GM19239 (cell line): Measurements from ENCODE around the gene PPP2R2D.
"Not testable (repeated sequence)": the region's sequence is repeated elsewhere in the genome, so short reads cannot be mapped to it uniquely, and the experiment has no call there.

Source experiments
- DNase-seq: peaks from one replicate; pipeline ENCODE4 v3.0.0; 2011; ENCODE audit warnings: low spot score; ENCODE audit not compliant: insufficient read length
- FAIRE-seq: peaks from 2 replicates; lab custom pipeline; 2011; peaks lifted over from hg19 to GRCh38; lab: Jason Lieb, UNC

PPP2R2D gene

DNA sequence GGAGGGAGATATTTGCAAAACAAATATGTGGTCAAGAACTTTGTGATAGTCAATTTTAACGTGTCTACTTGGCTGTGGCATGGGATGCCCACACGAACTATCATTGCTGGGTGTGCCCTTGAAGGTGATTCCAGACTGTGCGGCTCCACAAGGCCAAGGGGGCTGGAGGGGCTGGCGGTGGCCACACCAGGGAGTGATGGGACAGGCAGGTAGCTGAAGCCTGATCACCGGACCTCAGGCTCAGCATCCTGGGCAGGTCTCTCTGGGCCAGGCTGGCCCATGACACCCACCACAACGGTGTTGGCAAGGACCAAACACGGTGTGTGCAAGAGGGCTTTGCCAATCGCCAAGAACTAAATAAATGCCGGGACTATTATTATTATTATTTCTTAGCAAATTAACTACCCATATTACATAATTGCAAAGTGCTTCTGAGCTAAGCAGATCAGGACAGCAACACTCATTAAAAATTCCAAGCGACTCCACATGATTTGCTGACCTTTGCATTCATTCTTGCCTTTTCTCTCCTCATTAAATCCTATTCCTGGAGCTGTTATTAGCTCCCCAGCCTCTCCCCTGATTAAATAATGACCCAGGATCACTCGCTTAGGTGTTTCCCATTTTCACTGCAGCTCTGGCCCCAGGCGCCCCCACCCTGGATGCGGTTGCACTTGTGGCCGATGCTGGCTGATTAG, 35.4 kb upstream of the PPP2R2D start:
- no peak for FAIRE-seq
- no peak for DNase-seq

GRCh38 chr10:131866673-131867072, 34.1 kb upstream of the PPP2R2D start:
- DNase-seq (no peak), FAIRE-seq (no peak)

DNA sequence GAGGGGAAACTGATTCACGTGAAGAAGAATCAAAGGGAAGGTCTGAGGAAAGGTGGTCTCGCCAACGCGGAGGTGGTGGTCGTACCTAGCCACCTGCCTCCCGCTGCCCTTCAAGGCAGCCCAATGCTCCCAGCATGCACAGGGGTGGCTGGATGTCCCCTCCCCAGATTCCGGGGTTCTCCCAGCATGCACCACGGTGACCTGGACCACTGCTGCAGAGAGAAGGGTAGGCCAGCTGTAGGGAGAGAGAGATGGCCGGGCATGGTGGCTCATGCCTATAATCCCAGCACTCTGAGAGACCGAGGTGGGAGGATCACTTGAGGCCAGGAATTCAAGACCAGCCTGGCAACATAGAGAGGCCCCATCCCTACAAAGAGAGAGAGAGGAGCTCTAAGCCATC, 32.4 kb upstream of the PPP2R2D start:
- no peak for FAIRE-seq
- DNase-seq: no peak

GRCh38 chr10:131869344-131869743, 31.5 kb upstream of the PPP2R2D start:
- no peak for FAIRE-seq
- no peak for DNase-seq

- FAIRE-seq: no peak
- no peak for DNase-seq
These were observed 30.4 kb upstream of the PPP2R2D start for GRCh38 chr10:131870411-131870810.

- DNase-seq: no peak
- no peak for FAIRE-seq
These were observed 29.8 kb upstream of the PPP2R2D start for GRCh38 chr10:131870831-131871672.

DNA sequence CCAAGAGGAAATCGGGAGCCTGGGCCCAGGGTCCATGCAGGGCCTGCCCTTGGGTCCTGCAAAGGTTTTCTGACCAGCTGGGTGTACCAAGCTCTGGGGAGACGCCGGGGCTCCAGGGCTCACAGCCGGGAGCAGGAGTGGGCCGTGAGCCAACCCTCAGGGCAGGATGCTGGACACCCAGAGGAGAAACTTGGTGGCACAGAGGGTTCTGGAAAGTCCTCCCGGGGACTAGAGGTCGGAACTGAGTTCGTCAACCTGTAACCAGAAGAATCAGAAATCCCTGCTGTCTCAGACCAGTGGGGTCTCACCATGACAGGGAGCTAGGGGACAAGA, 29.2 kb upstream of the PPP2R2D start:
- no peak for FAIRE-seq

GRCh38 chr10:131872011-131872826, 28.6 kb upstream of the PPP2R2D start:
- FAIRE-seq (no peak), DNase-seq (no peak)

More for the DNA sequence above, 29.2 kb upstream of the PPP2R2D start:
- DNase-seq: no peak

DNA sequence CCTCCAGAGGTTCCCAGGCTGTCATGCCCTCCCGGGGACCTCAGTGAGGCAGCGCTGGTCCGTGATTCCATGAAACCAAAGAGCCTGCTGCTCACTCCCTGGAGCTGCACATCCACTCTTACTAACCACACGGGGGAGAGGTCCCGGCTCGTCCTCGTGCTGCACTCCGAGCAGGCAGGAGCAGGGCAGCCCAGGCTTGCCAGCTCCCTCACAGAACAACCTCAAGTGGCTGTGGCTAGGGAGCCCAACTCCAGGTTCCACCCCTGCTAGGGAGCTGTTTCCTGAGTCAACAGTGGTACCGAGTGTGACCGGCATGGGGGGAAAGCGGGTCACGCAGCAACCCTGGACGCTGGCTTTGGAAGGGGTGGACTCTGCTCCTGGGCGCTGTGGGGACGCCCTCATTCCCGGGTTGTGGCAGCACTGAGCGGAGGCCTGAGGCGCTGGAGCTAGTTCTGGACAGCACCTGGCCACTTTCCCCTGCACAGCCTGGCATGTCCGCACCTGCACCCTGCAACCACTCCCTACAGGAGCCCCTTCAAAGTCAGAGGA, 27.9 kb upstream of the PPP2R2D start:
- DNase-seq: no peak

DNA sequence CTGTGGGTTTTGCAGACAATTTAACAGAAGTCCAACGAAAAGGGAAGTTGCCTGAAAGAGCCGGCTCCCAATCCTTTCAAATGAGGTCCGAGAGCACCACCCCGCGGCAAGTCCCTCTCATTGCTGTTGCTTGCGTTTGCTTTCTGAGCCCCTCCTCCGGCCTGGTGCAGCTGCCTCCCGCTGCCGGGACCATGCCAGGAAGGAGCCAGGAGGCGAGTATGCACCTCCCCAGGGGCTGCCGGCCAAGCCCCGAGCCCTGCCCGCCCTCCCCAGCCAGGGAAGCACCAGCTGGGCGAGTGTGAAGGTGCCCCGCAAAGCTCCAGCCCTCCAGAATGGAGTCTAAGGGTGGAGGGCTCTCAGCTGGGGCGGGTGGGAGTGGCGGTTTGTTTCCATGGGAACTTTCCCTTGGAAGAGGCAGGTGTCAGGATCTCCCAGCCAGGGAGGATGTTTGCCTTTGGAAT, 25.8 kb upstream of the PPP2R2D start:
- FAIRE-seq (no peak), DNase-seq (peak; percentile 85)

More for the DNA sequence above, 27.9 kb upstream of the PPP2R2D start:
- FAIRE-seq: no peak

- no peak for FAIRE-seq
- DNase-seq: no peak
These were observed 25.3 kb upstream of the PPP2R2D start for GRCh38 chr10:131875501-131875900.

GRCh38 chr10:131876017-131876416, 24.8 kb upstream of the PPP2R2D start:
- no peak for DNase-seq
- no peak for FAIRE-seq

DNA sequence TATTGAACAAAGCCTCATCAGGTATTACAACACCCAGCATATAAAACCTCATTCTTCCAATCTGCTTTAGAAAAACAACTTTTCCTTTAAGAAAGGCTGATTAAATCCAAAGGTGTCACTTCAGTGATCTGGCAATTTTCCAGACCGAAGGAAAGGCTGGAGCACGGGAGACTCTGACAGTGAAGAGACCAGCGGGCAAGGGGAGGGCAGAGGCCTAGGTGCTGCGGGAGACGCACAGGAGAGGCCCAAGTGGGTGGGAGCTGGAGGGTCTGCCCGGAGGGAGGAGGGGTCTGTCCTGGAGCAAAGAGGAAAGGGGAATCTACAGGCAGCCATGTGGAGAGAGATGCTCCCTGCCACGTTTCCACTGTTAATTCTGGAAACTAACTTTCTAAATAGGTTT, 24.3 kb upstream of the PPP2R2D start:
- DNase-seq (no peak), FAIRE-seq (no peak)

GRCh38 chr10:131880016-131880590, 20.7 kb upstream of the PPP2R2D start:
- DNase-seq: no peak
- no peak for FAIRE-seq

- DNase-seq (no peak), FAIRE-seq (no peak)
These were observed 19.5 kb upstream of the PPP2R2D start for GRCh38 chr10:131881104-131881880.

- DNase-seq (no peak), FAIRE-seq (no peak)
These were observed 18.7 kb upstream of the PPP2R2D start for GRCh38 chr10:131882151-131882550.

- FAIRE-seq (no peak), DNase-seq (no peak)
These were observed 18.0 kb upstream of the PPP2R2D start for GRCh38 chr10:131882590-131883451.

DNA sequence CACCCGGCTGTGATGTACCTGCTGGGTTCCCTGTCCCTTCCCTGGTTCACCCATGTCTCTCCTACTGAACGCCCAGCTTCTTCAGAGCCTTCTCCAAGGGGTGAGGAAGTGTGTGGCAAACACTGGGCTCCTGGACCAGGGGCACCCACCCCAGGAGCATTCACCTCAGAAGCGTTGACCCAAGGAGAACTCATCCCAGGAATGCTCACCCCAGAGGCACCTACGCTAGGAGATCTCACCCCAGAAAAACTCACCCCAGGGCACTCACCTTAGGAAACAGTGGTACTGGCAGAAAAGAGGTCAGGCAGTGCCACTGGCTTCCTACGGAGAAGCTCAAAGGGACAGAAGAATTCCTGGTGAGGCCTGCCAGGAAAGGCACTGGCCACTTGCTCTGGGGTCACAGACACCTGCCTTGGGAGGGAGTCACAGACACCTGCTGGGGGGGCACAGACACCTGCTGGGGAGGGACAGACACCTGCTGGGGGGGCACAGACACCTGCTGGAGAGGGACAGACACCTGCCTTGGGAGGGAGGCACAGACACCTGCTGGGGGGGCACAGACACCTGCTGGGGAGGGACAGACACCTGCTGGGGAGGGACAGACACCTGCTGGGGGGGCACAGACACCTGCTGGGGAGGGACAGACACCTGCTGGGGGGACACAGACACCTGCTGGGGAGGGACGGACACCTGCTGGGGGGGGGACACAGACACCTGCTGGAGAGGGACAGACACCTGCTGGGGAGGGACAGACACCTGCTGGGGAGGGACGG, 17.0 kb upstream of the PPP2R2D start:
- not testable (repeated sequence) for DNase-seq, FAIRE-seq
